Measurements from ENCODE around the gene ATG13. TPM values are rescaled to one million over a fixed set of nuclear protein-coding genes. Genes with fewer than 3 reads are reported as not detected.

ATG13 gene
- total RNA-seq, 1 donor from 2014 or later = 46.3 TPM

DNA sequence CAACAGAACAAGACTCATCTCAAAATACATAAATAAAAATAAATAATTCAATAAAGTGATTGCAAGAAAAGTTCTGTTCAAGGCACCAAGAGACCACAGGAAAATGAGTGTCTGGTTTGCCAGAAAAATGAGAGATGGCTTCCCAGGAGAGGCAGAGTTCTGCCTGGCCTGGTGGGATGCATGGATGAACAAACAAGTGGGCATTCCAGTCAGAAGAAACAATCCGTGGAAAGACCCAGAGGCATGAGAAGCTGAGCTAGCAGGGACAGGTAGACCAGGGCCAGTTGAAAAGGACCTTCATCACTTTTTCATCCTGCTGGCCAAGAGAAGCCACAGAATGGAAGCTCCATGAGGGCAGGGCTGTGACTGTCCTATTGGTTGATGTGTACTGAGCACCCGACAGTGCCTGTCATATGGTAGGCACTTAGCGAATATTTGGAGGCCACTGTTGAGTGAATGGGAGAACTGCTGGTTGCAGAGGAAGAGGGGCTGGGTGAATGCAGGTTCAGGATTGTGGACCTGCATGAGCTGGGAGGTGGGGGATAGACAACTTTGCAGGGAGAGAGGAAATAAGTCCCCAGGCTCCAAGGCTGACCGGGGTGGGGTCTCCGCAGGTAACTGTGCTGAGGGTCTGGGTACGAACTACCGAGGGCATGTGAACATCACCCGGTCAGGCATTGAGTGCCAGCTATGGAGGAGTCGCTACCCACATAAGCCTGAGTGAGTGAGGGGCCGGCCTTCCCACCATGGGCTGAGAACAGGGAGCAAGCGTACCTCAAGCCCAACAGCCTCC lies 105.4 kb downstream of the ATG13 start:
- DNase-seq (ENCODE audit: low read depth in 2 of 2) = no peak

DNA sequence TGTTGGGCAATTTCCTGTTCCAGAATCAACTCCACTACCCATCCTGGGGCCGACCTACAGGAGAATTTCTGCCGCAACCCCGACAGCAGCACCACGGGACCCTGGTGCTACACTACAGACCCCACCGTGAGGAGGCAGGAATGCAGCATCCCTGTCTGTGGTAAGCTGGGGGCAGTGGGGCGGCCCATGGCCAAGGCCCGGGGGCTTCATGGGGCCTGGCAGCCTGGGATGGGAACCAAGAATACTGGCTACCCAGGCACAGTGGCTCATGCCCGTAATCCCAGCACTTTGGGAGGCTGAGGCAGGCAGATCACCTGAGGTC lies 106.0 kb downstream of the ATG13 start:
- DNase-seq (ENCODE audit: low read depth in 2 of 2) = no peak

DNA sequence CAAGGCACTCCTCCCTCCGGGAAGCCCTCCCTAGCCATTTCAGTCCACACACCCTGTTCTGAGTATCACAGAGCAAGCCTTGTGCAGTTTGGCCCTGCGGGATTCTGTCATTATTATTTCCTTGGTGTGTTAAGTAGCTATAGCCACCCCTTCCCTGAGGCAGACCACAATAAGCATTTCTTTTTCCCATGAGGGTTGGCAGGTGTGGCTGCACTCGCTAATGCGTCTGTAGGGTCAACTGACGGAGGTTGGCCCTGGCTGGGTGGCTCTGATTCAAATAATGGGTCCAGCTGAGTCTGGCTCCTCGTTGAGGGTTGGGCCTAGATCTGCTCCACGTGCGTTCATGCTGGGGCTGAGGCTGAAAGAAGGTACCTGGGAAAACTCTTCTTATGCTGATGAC lies 106.7 kb downstream of the ATG13 start:
- DNase-seq (ENCODE audit: low read depth in 2 of 2) = no peak

Other genes starting within 250 kb of the ATG13 start
- gene MDK, start 235.9 kb upstream of the ATG13 start, total RNA-seq = 34.8 and 58.0 TPM in 2 replicates
- under 0.01 and 0.25 TPM in 2 replicates for gene CHRM4, start 225.8 kb upstream of the ATG13 start, total RNA-seq
- 13.5 and 16.3 TPM in 2 replicates for gene AMBRA1, start 23.5 kb upstream of the ATG13 start, total RNA-seq
- gene HARBI1, start 326 bp upstream of the ATG13 start, total RNA-seq = 3.0 and 5.2 TPM in 2 replicates
- 20.4 and 32.5 TPM in 2 replicates for gene ARHGAP1, start 83.1 kb downstream of the ATG13 start, total RNA-seq
- gene ZNF408, start 83.5 kb downstream of the ATG13 start, total RNA-seq = 2.8 and 5.1 TPM in 2 replicates
- not detected in 2 replicates for gene F2, start 101.7 kb downstream of the ATG13 start, total RNA-seq
- gene CKAP5, start 228.7 kb downstream of the ATG13 start, total RNA-seq = 47.4 and 61.4 TPM in 2 replicates